Measurements from ENCODE around the gene ADCY7.

Gene ADCY7

GRCh38 chr16:50255538-50255937 lies 10.8 kb upstream of the ADCY7 start:
- CTCF ChIA-PET, result interaction anchor here (1.1 kb wide), 1 partner anchor 16 kb away, joined by 3 read pairs; no protein-coding TSS in a partner anchor
- 100% methylated on average over 2 of the region's 2 CpGs for WGBS (ENCODE audit: insufficient coverage)
- DNase-seq, result no peak
- Histone ChIP-seq H3K27ac (ENCODE audit: insufficient read depth in 1 of 2, low read depth in 1 of 2, low read length in 2 of 2, poor library complexity in 1 of 2, severe bottlenecking in 2 of 2) (no peak overlapping the region), H3K36me3 (ENCODE audit: control insufficient read depth in 4 of 4, insufficient read depth in 4 of 4, low read length in 3 of 4) (no peaks in the 10 kb centered on the region), H3K9me3 (ENCODE audit: control extremely low read depth in 1 of 5, control insufficient read depth in 4 of 5, insufficient read depth in 2 of 5, low read depth in 1 of 5, low read length in 4 of 5) (no peaks in the 10 kb centered on the region), H3K27me3 (replicated peaks in 2 of 5; ENCODE audit: control insufficient read depth in 4 of 5, insufficient read depth in 5 of 5, low read length in 4 of 5) (no peaks in the 10 kb centered on the region), H3K4me1 (ENCODE audit: control extremely low read depth in 1 of 4, control insufficient read depth in 4 of 4, insufficient read depth in 4 of 4, low read length in 3 of 4) (peaks cover 0 to 37% (median 10%) of the 10 kb centered on the region in 4 experiments), H3K4me3 (ENCODE audit: control insufficient read depth in 1 of 7, extremely low read depth in 1 of 7, insufficient read depth in 4 of 7, low read depth in 2 of 7, low read length in 6 of 7) (no peak overlapping the region)
- POLR2A ChIA-PET, result interaction anchor here (0.7 to 1.2 kb wide), 2 partner anchors 18 to 1706 kb away, joined by 3 to 4 read pairs; no protein-coding TSS in a partner anchor

- Histone ChIP-seq H3K27ac (ENCODE audit: insufficient read depth in 1 of 2, low read depth in 1 of 2, low read length in 2 of 2, poor library complexity in 1 of 2, severe bottlenecking in 2 of 2) (no peak overlapping the region), H3K9me3 (ENCODE audit: control extremely low read depth in 1 of 5, control insufficient read depth in 4 of 5, insufficient read depth in 2 of 5, low read depth in 1 of 5, low read length in 4 of 5) (no peaks in the 10 kb centered on the region), H3K4me1 (ENCODE audit: control extremely low read depth in 1 of 4, control insufficient read depth in 4 of 4, insufficient read depth in 4 of 4, low read length in 3 of 4) (peaks cover 0 to 37% (median 13%) of the 10 kb centered on the region in 4 experiments), H3K36me3 (ENCODE audit: control insufficient read depth in 4 of 4, insufficient read depth in 4 of 4, low read length in 3 of 4) (no peaks in the 10 kb centered on the region), H3K27me3 (replicated peaks in 2 of 5; ENCODE audit: control insufficient read depth in 4 of 5, insufficient read depth in 5 of 5, low read length in 4 of 5) (no peaks in the 10 kb centered on the region), H3K4me3 (ENCODE audit: control insufficient read depth in 1 of 7, extremely low read depth in 1 of 7, insufficient read depth in 4 of 7, low read depth in 2 of 7, low read length in 6 of 7) (no peak overlapping the region)
- DNase-seq, result no peak
- no CpG with 5 or more reads among the region's 1 CpG for WGBS (ENCODE audit: insufficient coverage)
- CTCF ChIA-PET, result interaction anchor here (1.0 to 20.0 kb wide), 3 partner anchors 9 to 70 kb away, joined by 4 to 274 read pairs (median 4); no protein-coding TSS in a partner anchor
- POLR2A ChIA-PET, result no interaction called here
Observed at GRCh38 chr16:50256604-50257003, 9.7 kb upstream of the ADCY7 start.

GRCh38 chr16:50257876-50258275 lies 8.5 kb upstream of the ADCY7 start:
- Histone ChIP-seq H3K27me3 (replicated peaks in 2 of 5; ENCODE audit: control insufficient read depth in 4 of 5, insufficient read depth in 5 of 5, low read length in 4 of 5) (no peaks in the 10 kb centered on the region), H3K27ac (ENCODE audit: insufficient read depth in 1 of 2, low read depth in 1 of 2, low read length in 2 of 2, poor library complexity in 1 of 2, severe bottlenecking in 2 of 2) (no peak overlapping the region), H3K4me3 (ENCODE audit: control insufficient read depth in 1 of 7, extremely low read depth in 1 of 7, insufficient read depth in 4 of 7, low read depth in 2 of 7, low read length in 6 of 7) (no peak overlapping the region), H3K9me3 (ENCODE audit: control extremely low read depth in 1 of 5, control insufficient read depth in 4 of 5, insufficient read depth in 2 of 5, low read depth in 1 of 5, low read length in 4 of 5) (no peaks in the 10 kb centered on the region), H3K4me1 (ENCODE audit: control extremely low read depth in 1 of 4, control insufficient read depth in 4 of 4, insufficient read depth in 4 of 4, low read length in 3 of 4) (peaks cover 0 to 43% (median 25%) of the 10 kb centered on the region in 4 experiments), H3K36me3 (ENCODE audit: control insufficient read depth in 4 of 4, insufficient read depth in 4 of 4, low read length in 3 of 4) (no peaks in the 10 kb centered on the region)
- ChIA-PET POLR2A (no interaction called here), CTCF (interaction anchor here (0.6 to 20.0 kb wide), 6 partner anchors 9 to 549 kb away, joined by 3 to 274 read pairs (median 6); no protein-coding TSS in a partner anchor)
- no peak for DNase-seq
- 95% methylated on average over 6 of the region's 9 CpGs for WGBS (ENCODE audit: insufficient coverage)

- CTCF ChIA-PET, result interaction anchor here (0.8 to 20.0 kb wide), 10 partner anchors 9 to 49 kb away, joined by 3 to 274 read pairs (median 5); no protein-coding TSS in a partner anchor
- Histone ChIP-seq H3K4me1 (ENCODE audit: control extremely low read depth in 1 of 4, control insufficient read depth in 4 of 4, insufficient read depth in 4 of 4, low read length in 3 of 4) (peaks cover 4 to 51% (median 36%) of the 10 kb centered on the region in 4 experiments), H3K4me3 (ENCODE audit: control insufficient read depth in 1 of 7, extremely low read depth in 1 of 7, insufficient read depth in 4 of 7, low read depth in 2 of 7, low read length in 6 of 7) (peak overlapping the region in 2 of 7 experiments; percentile 14 to 54), H3K27me3 (replicated peaks in 2 of 5; ENCODE audit: control insufficient read depth in 4 of 5, insufficient read depth in 5 of 5, low read length in 4 of 5) (no peaks in the 10 kb centered on the region), H3K9me3 (ENCODE audit: control extremely low read depth in 1 of 5, control insufficient read depth in 4 of 5, insufficient read depth in 2 of 5, low read depth in 1 of 5, low read length in 4 of 5) (no peaks in the 10 kb centered on the region), H3K36me3 (ENCODE audit: control insufficient read depth in 4 of 4, insufficient read depth in 4 of 4, low read length in 3 of 4) (no peaks in the 10 kb centered on the region), H3K27ac (ENCODE audit: insufficient read depth in 1 of 2, low read depth in 1 of 2, low read length in 2 of 2, poor library complexity in 1 of 2, severe bottlenecking in 2 of 2) (no peak overlapping the region)
- 65% methylated on average over 12 of the region's 23 CpGs for WGBS (ENCODE audit: insufficient coverage)
- POLR2A ChIA-PET, result interaction anchor here (0.6 kb wide), 1 partner anchor 114 kb away, joined by 3 read pairs; no protein-coding TSS in a partner anchor
- DNase-seq, result peak in 1 of 3 donors; percentile 52
Observed at GRCh38 chr16:50259334-50260205, 6.8 kb upstream of the ADCY7 start.

GRCh38 chr16:50260206-50261159 lies 5.9 kb upstream of the ADCY7 start:
- H3K36me3 ChIP-seq (ENCODE audit: control insufficient read depth in 4 of 4, insufficient read depth in 4 of 4, low read length in 3 of 4), result no peaks in the 10 kb centered on the region
- WGBS (ENCODE audit: insufficient coverage), result 95% methylated on average over 6 of the region's 9 CpGs
- ChIA-PET POLR2A (interaction anchor here (0.6 to 0.7 kb wide), 2 partner anchors 22 to 115 kb away, joined by 3 read pairs; no protein-coding TSS in a partner anchor), CTCF (interaction anchor here (0.8 to 20.0 kb wide), 11 partner anchors 10 to 54 kb away, joined by 3 to 274 read pairs (median 4); no protein-coding TSS in a partner anchor)
- no peak for DNase-seq
- no peaks in the 10 kb centered on the region for H3K9me3 ChIP-seq (ENCODE audit: control extremely low read depth in 1 of 5, control insufficient read depth in 4 of 5, insufficient read depth in 2 of 5, low read depth in 1 of 5, low read length in 4 of 5)
- no peaks in the 10 kb centered on the region for H3K27me3 ChIP-seq (replicated peaks in 2 of 5; ENCODE audit: control insufficient read depth in 4 of 5, insufficient read depth in 5 of 5, low read length in 4 of 5)
- H3K4me3 ChIP-seq (ENCODE audit: control insufficient read depth in 1 of 7, extremely low read depth in 1 of 7, insufficient read depth in 4 of 7, low read depth in 2 of 7, low read length in 6 of 7), result no peak overlapping the region
- peaks cover 5 to 60% (median 43%) of the 10 kb centered on the region in 4 experiments for H3K4me1 ChIP-seq (ENCODE audit: control extremely low read depth in 1 of 4, control insufficient read depth in 4 of 4, insufficient read depth in 4 of 4, low read length in 3 of 4)
- no peak overlapping the region for H3K27ac ChIP-seq (ENCODE audit: insufficient read depth in 1 of 2, low read depth in 1 of 2, low read length in 2 of 2, poor library complexity in 1 of 2, severe bottlenecking in 2 of 2)

- CTCF ChIA-PET, result interaction anchor here (0.7 to 20.0 kb wide), 13 partner anchors 12 to 111 kb away, joined by 3 to 274 read pairs (median 4); no protein-coding TSS in a partner anchor
- Histone ChIP-seq H3K4me1 (ENCODE audit: control extremely low read depth in 1 of 4, control insufficient read depth in 4 of 4, insufficient read depth in 4 of 4, low read length in 3 of 4) (peaks cover 5 to 68% (median 51%) of the 10 kb centered on the region in 4 experiments), H3K4me3 (ENCODE audit: control insufficient read depth in 1 of 7, extremely low read depth in 1 of 7, insufficient read depth in 4 of 7, low read depth in 2 of 7, low read length in 6 of 7) (no peak overlapping the region), H3K36me3 (ENCODE audit: control insufficient read depth in 4 of 4, insufficient read depth in 4 of 4, low read length in 3 of 4) (no peaks in the 10 kb centered on the region), H3K27me3 (replicated peaks in 2 of 5; ENCODE audit: control insufficient read depth in 4 of 5, insufficient read depth in 5 of 5, low read length in 4 of 5) (no peaks in the 10 kb centered on the region), H3K9me3 (ENCODE audit: control extremely low read depth in 1 of 5, control insufficient read depth in 4 of 5, insufficient read depth in 2 of 5, low read depth in 1 of 5, low read length in 4 of 5) (no peaks in the 10 kb centered on the region), H3K27ac (ENCODE audit: insufficient read depth in 1 of 2, low read depth in 1 of 2, low read length in 2 of 2, poor library complexity in 1 of 2, severe bottlenecking in 2 of 2) (no peak overlapping the region)
- POLR2A ChIA-PET, result interaction anchor here (0.7 to 1.3 kb wide), 2 partner anchors 13 to 21 kb away, joined by 3 to 4 read pairs; no protein-coding TSS in a partner anchor
- no peak for DNase-seq
- 85% methylated on average over 9 of the region's 9 CpGs for WGBS (ENCODE audit: insufficient coverage)
Observed at GRCh38 chr16:50261160-50261706, 5.1 kb upstream of the ADCY7 start.

Data from common myeloid progenitor, CD34-positive (primary cell).